Adipose tissue (tissue), 3 donors: ENCODE measurements around the gene FADD. TPM values are rescaled to one million over a fixed set of nuclear protein-coding genes. Genes with fewer than 3 reads are reported as not detected.

ENCODE experiments used
- H3K27ac ChIP-seq: one replicate; pipeline ENCODE4 v1.5.1; 2013; ENCODE audit warnings: low read depth, low read length
- WGBS, 3 donors: extraction: QIAGEN DNeasy Blood & Tissue Kit; methylation state at CpG; one replicate each; pipeline ENCODE4 v1.1.7; 2013; 5-methylcytosine and 5-hydroxymethylcytosine counted together
- polyA plus RNA-seq, 3 donors: library from polyadenylated mRNA; stranded (reverse); fragments of 200-250 nt; gene quantifications; one replicate each; pipeline ENCODE4 v1.2.3, GENCODE V29; 2013
- donor health status: healthy with polysubstance abuse.
- donor health status: Bipolar disorder and iron deficiency.
- donor health status: healthy.

The FADD gene
- polyA plus RNA-seq, 3 donors: 9.4 to 18.8 (median 13.2) TPM

DNA sequence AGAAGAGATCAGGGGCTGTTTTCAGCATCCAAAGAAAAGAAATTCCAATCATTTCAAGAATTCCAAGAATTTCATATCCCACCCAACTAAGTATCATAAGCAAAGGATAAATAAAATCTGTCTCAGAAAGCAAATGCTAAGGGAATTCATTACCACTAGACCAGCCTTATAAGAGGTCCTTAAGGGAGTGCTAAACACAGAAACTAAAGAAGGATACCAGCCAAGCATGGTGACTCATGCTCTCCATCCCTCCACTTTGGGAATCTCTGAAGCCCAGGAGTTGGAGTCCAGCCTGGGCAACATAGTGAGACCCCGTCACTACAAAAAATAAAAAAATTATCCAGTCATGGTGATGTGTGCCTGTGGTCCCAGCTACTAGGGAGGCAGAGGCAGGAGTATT is 17.8 kb downstream of the FADD start:
- H3K27ac ChIP-seq: no peak overlapping the region
- 68 to 96% (median 79%) methylated on average over 1 of the region's 1 CpG for WGBS, 3 donors

DNA sequence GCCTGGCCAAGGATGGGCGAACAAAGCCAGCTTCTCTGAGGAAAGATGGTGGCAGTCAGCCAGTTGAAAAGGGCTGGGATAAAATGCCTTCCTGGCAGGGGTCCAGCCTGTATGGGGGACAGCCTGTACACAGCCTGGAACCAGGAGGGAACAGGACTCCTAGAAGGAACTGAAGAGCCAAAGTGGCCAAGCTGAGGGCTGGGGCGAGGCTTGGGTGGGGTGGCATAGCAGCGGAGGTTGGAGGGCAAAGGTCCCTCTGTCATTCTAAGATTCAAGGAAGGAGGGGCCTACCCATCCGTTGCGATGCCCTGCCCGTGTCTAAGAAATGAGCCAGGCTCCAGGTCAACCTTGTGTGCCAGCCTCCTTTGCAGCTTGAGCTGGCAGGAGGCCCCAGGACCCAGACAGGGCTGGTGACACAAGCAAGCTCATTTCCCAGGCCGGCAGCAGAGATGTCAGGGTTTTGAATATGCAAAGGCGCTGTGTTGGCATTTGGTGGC is 22.6 kb downstream of the FADD start:
- 52 to 74% (median 67%) methylated on average over 8 of the region's 8 CpGs for WGBS, 3 donors
- H3K27ac ChIP-seq: no peak overlapping the region

DNA sequence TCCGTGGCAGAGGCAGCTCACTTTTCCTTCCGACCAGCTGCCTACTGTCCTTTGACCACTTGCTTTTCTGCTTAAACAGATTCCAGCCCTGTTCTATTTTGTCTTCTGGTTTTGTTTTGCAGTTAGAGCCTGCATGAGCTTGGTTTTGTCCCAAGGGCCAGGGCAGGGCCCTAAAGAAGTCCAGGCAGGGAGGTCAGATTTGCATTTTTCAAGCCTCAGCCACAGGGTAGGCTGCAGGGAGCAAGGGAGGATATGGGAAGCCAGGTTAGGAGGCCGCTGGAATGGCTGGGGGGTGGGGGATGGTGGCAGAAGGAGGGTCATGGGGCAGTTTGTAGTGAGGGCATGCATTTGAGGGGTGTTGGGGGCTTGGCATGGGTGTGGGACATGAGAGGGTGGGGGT is 23.1 kb downstream of the FADD start:
- WGBS, 3 donors: 70 to 80% (median 79%) methylated on average over 3 of the region's 3 CpGs

DNA sequence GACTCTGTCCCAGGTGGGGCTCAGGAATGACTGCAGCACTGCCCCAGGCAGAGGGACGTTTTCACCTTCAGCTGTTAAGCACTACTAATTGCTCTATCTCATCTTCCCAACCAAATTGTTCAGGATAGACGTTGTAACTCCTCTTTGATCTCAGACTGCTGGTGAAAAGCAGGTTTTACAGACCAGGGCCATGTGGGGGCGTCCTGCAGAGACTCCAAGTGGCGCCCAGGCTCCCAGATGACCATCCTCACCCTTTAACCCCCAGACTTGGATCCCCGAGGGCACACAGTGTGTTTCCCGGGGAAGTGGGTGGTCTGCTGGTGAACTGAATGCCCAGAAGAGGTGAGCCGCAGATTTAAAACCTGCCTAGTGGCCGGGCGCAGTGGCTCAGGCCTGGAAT is 23.9 kb downstream of the FADD start:
- WGBS, 3 donors: 48 to 63% (median 62%) methylated on average over 9 of the region's 9 CpGs

More for the DNA sequence above, 23.1 kb downstream of the FADD start:
- H3K27ac ChIP-seq: no peak overlapping the region

DNA sequence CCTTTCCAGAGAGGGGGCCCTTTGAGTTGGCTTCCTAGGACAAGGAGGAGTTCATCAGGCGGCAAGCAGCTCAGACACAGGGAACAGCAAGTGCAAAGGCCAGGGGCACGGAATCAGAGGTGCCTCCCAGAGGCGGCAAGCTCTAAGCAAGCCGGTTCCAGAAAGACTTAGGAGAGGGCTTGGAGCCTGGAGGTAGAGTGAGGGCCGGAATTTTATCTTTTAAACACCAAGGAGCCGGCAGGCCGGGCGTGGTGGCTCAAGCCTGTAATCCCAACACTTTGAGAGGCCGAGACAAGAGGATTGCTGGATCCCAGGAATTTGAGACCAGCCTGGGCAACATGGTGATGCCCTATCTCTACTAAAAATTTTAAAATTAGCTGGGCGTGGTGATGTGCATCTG is 26.6 kb downstream of the FADD start:
- no peak overlapping the region for H3K27ac ChIP-seq
- 92 to 94% (median 92%) methylated on average over 10 of the region's 10 CpGs for WGBS, 3 donors

More for the DNA sequence above, 23.9 kb downstream of the FADD start:
- no peak overlapping the region for H3K27ac ChIP-seq

DNA sequence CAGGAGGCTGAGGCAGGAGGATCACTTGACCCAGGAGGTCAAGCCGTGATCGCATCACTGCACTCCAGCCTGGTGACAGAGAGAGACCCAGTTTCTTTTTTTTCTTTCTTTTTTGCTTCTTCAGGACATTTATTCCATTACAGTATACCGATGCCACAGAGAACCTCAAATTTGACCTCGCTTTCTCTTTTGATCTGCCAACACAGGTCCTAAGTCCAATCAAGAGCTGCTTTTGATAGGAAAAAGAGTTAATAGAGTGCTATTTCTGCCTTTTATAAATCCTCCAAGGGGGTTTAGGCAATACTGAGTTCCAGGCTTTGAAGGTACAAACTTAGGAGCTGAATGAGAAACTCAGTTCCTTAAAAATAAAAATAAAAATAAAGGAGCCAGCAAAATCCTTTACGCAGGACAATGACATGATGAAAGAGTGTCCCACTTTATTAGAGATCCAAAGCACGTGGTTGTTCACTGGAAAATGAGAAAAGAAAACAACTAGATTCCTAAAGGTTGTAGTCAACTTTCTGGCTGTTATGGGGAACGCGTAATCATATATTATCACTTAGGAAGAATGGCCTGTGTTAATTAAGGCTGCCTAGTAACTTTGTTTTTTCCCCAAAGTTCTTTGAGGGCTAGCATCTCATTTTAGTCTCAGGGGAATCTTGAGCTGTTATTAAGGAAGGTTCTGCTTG is 27.2 kb downstream of the FADD start:
- WGBS, 3 donors: 83 to 86% (median 86%) methylated on average over 8 of the region's 8 CpGs
- no peak overlapping the region for H3K27ac ChIP-seq

DNA sequence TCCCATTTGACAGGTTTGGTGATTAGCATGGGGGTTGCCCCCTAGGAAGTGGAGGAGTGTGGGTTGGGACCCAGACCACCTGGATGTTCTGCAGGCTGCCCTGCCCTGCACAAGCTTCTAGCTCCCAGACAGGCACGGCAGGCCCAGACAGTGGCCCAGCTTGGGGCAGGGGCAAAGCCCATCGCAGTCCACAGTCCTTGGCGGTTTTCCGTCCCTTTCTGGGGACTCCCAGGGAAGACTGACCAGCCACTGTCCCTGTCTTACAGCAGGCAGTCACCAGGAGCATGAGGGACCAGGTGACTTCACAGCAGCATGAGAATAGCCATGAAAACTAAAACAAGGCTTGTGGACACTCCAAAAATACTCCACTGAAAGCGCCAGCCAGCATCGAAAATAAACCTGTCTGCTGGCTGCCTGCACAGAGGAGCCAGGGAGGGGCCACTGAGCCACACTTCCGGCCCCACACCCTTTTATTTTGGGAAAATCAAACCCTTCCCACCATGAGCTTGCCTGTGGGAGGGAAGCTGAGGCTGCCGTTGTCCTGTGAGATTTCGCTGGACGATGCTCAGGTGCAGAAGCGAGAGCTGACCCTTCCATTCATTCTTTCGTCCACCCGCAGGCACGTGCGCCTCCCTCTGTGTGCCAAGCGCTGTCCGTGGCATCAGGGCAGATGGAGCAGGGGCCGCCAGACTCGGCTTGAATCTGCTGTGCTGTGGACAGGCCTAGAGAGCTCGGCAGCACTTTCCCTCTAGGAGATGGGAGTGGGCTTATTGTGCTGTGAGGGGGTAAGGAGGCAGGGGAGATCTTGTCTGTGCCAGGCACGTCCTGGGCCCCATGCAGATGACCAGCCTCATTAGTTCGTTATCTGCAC is 28.0 kb downstream of the FADD start:
- H3K27ac ChIP-seq: no peak overlapping the region
- WGBS, 3 donors: 76 to 80% (median 79%) methylated on average over 22 of the region's 22 CpGs

DNA sequence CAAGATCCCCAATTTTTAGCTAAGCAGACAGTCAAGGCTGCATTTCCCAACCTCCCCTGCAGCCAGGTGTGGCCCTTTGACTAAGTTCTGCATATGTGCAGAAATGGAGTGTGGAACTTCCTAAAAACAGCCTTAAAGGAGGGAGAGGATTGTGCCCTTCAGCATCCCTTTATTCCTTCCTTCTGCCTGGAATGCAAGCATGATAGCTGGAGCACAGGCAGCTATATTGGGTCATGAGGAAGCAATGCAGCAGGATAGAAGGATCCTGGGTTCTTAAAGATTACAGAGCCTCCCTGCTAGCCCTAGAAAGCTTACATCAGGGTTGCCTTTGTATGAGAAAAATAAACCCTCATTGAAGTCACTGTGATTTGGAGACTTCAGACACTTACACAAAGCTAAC is 29.9 kb downstream of the FADD start:
- no peak overlapping the region for H3K27ac ChIP-seq

DNA sequence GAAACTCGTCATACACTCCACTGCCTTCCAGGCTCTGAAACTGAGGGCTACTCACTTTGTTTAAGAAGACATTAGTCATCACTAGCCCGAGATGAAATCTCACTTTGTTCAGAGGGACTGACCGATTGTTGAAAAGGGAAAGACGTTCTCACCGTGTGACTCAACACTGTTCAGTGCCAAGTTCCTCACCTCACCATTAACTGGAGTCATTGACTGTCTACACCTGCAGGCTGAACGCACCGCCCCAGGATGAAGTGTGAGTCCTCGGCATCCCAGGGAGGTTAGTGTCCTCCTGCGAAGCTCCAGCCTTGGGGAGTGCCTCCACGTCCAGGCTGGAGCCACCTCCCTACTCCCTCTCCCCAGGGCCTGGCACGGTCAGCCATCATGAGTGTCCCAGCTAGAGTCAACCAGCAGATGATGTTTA is 30.4 kb downstream of the FADD start:
- H3K27ac ChIP-seq: no peak overlapping the region
- WGBS, 3 donors: 71 to 83% (median 77%) methylated on average over 11 of the region's 11 CpGs

DNA sequence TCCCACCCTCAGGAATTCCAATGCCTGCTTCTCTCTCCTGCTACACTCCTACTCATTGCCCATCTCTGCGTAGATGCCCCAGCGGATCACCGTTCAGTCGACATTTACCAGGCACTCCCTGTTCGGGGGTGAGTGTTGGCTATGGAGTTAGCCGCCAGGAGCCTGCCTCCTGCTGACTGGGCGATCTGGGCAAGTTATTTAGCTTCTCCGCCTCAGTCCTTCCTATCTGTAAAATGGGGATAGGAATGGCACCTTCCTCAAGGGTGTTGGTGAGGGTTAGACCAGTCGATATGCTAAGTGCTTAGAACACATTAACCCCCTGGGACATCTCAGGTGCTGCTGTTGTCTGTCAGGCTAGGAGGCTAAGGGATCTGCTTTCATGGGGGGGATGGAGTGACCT is 30.9 kb downstream of the FADD start:
- 89 to 92% (median 92%) methylated on average over 9 of the region's 9 CpGs for whole genome bisulfite sequencing, 3 donors
- no peak overlapping the region for H3K27ac ChIP-seq

DNA sequence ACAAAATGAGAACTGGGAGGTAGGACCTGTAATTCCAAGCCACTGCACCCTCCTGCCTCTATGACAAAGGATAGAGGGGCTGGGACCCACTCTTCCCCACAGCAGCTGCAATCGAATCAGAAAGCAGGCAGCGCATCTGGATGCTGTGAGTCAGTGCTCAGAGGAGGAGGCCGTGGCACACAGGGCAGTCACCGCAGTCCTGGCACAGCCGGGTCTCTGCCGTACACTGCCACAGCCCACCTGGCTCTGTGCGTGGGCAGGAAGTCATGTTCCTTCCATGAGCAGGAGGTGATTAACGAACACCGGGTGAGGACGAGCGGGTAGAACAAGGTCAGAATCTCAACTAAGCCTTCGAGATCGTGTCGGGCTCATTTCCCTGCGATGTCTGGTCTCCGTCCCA is 37.2 kb downstream of the FADD start:
- H3K27ac ChIP-seq: no peak overlapping the region
- 62 to 69% (median 64%) methylated on average over 16 of the region's 16 CpGs for WGBS, 3 donors

DNA sequence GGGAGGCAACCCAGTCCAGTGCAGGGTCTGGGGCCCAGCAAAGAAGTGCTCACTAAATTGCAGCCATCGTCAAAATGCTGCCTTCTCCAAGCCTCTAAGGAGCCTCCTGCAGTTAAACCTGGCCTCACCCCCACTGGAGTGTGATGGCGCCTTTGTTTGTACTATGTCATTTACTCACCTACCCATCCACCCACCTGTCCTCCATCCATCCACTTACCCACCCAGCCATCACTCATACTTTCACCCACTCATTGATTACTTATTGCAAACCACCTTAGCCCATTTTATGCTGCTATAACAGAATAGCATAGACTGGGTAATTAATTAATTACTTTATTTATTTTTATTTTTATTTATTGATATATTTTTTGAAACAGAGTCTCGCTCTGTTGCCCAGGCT is 38.6 kb downstream of the FADD start:
- H3K27ac ChIP-seq: no peak overlapping the region
- WGBS, 3 donors: 85 to 86% (median 86%) methylated on average over 3 of the region's 3 CpGs

DNA sequence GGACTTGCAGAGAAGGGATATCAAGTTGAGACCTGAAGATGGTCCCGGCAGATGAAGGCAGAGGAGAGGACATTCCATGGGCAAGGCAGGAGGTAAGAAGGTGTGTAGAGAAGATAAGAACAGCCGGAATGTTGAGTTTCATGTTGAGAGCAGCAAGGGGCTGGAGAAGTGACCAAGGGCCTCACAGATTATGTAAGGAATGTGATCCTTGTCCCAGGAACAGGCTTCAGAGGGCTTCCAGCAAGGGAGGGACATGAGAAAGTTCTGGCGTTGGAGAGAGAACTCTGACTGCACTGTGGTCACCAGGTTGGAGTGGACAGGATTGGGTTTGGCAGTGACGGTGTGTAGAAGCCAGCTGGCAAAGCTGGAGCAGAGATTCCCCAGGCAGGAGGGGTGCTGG is 39.8 kb downstream of the FADD start:
- no peak overlapping the region for H3K27ac ChIP-seq
- WGBS, 3 donors: 70 to 85% (median 83%) methylated on average over 4 of the region's 4 CpGs

DNA sequence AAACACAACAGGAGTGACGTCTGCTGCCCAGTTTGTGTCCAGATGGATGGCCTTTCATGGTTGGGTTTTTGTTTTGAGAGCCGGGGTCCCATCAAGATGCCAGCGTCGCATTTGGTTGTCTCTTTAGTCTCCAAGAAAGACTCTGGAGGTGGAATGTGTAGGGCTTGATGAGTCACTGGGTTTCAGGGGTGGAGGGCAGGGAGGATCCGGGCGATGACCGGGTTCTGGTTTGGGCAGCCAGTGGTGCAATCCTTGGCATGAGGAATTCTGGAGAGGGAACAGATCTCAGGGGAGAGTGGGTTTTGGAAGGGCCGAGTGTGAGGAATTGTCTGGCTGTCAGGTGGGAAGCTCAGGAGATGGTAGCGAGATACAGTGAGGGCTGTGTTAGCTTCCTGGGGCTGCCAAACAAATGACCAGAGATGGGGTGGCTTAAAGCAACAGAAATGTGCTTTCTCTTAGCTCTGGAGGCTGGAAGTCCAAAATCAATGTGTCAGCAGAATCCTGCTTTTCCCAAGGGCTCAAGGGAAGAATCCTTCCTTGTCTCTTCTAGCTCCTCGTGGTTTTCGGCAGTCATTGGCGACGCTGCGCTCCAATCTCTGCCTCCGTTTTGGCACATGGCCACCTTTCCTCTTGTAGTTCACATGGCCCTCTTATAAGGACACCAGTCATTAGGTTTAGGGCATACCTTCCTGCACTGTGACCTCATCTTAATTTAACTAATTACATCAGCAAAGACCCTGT is 41.0 kb downstream of the FADD start:
- 78 to 87% (median 79%) methylated on average over 15 of the region's 15 CpGs for WGBS, 3 donors
- H3K27ac ChIP-seq: no peak overlapping the region

DNA sequence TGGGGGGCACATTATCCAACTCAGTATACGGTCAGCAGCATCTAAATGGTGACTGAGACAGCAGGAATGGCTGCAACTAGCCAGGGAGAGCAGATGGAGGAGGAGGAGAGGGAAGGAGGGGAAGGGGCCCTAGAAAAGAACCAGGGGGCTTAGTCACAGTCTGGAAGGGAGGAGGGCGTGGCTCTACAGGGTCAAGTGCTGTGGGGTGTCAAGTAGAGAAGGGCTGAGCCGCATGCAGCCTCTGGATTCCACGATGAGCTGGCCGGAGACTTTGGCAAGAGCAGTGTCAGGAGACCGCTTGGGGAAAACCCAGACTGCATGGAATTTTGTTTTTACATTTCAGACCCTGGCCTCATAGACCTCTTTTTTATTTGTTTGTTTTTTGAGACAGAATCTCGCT is 41.6 kb downstream of the FADD start:
- 62 to 72% (median 71%) methylated on average over 7 of the region's 7 CpGs for WGBS, 3 donors
- no peak overlapping the region for H3K27ac ChIP-seq

DNA sequence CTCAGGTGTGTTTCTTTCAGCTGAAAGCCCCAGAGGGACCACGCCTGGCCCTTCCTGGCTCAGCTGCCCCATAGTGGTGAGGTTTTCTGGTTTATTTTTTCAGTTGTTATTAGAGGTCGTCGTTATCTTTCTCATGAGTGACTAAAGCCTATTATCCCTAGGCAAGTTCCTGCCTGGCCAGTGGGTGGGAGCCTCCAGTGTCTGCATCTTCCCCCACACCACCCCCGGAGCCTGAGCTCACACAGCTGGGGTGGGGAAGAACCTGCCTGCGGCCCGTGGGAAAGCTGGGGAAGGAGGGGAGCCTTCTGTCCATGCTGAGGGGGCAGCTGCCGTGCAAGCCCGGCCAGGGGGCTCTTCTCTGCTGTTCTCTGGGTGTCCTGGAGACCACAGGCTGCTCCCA is 43.1 kb downstream of the FADD start:
- 50 to 62% (median 58%) methylated on average over 8 of the region's 8 CpGs for WGBS, 3 donors

DNA sequence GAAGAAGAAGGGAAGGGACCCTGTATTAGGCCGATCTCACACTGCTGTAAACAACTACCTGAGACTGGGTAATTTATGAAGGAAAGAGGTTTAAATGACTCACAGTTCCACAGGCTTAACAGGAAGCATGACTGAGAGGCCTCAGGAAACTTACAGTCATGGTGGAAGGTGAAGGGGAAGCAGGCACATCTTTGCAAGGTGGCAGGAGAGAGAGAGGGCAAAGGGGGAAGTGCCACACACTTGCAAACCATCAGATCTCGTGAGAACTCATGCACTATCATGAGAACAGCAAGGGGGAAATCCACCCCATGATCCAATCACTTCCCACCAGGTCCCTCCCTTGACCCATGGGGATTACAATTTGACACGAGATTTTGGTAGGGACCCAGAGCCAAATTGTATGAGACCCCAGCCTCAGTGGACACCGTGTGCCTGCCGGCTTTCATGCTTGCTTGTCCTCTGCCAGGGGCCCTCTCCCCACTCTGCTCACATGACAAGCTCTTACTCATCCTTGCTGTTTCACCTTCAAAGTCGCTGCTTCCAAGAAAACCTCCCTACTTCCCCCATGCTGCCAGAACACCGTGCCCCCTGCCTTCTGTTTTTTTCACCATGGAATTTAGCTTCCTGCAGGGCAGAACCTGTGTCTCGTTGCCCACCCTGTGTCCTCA is 44.1 kb downstream of the FADD start:
- no peak overlapping the region for H3K27ac ChIP-seq
- 59 to 66% (median 61%) methylated on average over 8 of the region's 8 CpGs for WGBS, 3 donors

More for the DNA sequence above, 43.1 kb downstream of the FADD start:
- H3K27ac ChIP-seq: no peak overlapping the region

DNA sequence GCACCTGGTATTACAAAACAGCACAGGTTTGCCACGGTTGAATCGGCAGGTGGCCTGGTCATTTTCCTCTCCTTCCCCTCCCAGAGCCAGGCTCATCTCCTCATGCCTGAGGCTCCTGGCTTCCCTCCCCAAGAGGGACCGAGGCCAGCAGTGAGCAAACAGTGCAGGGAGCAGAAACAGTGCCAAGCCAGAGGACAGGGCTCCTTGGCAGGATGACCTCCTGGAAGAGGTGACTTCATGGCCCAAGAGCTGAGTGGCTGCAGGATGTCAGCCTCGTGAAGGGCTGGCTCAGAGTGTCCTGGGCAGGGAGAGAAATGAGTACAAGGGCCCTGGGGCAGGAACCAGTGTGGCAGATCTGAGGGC is 44.6 kb downstream of the FADD start:
- 52 to 69% (median 60%) methylated on average over 4 of the region's 4 CpGs for WGBS, 3 donors

More for the DNA sequence above, 44.6 kb downstream of the FADD start:
- H3K27ac ChIP-seq: no peak overlapping the region
